Right hindlimb (tissue), 1 donor: ENCODE measurements around the gene SECISBP2L.
"Not testable (repeated sequence)": the region's sequence is repeated elsewhere in the genome, so short reads cannot be mapped to it uniquely, and the experiment has no call there.

Experiments used
- DNase-seq: peaks from one replicate; pipeline ENCODE4 v3.0.0-alpha.2; 2018

Gene SECISBP2L

GRCh38 chr15:49046220-49047102 lies at the start of gene SECISBP2L:
Gene SECISBP2L, minus strand, starts transcription at chr15:49046446. Its CDS starts 147 bp downstream, at chr15:49046299.
- DNase-seq: peak; percentile 98

- DNase-seq: no peak
Observed at GRCh38 chr15:49094923-49095322, 48.7 kb upstream of the SECISBP2L start.

- DNase-seq: no peak
Observed at GRCh38 chr15:49093252-49094105, 47.2 kb upstream of the SECISBP2L start.

- DNase-seq: no peak
Observed at GRCh38 chr15:49088996-49089395, 42.8 kb upstream of the SECISBP2L start.

GRCh38 chr15:49085696-49086459 lies 39.6 kb upstream of the SECISBP2L start:
- no peak for DNase-seq

GRCh38 chr15:49084285-49084570 lies 38.0 kb upstream of the SECISBP2L start:
- DNase-seq: no peak

GRCh38 chr15:49083401-49084284 lies 37.4 kb upstream of the SECISBP2L start:
- no peak for DNase-seq

- no peak for DNase-seq
Observed at GRCh38 chr15:49082960-49083359, 36.7 kb upstream of the SECISBP2L start.

GRCh38 chr15:49079340-49080039 lies 33.2 kb upstream of the SECISBP2L start:
- DNase-seq: no peak

- no peak for DNase-seq
Observed at GRCh38 chr15:49075881-49076280, 29.6 kb upstream of the SECISBP2L start.

GRCh38 chr15:49074589-49075287 lies 28.5 kb upstream of the SECISBP2L start:
- DNase-seq: not testable (repeated sequence)

GRCh38 chr15:49066372-49066771 lies 20.1 kb upstream of the SECISBP2L start:
- DNase-seq: no peak

GRCh38 chr15:49064884-49065283 lies 18.6 kb upstream of the SECISBP2L start:
- no peak for DNase-seq

GRCh38 chr15:49064281-49064653 lies 18.0 kb upstream of the SECISBP2L start:
- no peak for DNase-seq

- DNase-seq: no peak
Observed at GRCh38 chr15:49063402-49064280, 17.4 kb upstream of the SECISBP2L start.

- DNase-seq: no peak
Observed at GRCh38 chr15:49062900-49063299, 16.7 kb upstream of the SECISBP2L start.

GRCh38 chr15:49060710-49061495 lies 14.7 kb upstream of the SECISBP2L start:
- DNase-seq: no peak

- DNase-seq: no peak
Observed at GRCh38 chr15:49059491-49059890, 13.2 kb upstream of the SECISBP2L start.

- DNase-seq: no peak
Observed at GRCh38 chr15:49058559-49058958, 12.3 kb upstream of the SECISBP2L start.
